ENCODE measurements around the gene MOB3C.
A peak's percentile ranks its signal among the peaks of the same experiment; 100 is the strongest.

MOB3C gene

DNA sequence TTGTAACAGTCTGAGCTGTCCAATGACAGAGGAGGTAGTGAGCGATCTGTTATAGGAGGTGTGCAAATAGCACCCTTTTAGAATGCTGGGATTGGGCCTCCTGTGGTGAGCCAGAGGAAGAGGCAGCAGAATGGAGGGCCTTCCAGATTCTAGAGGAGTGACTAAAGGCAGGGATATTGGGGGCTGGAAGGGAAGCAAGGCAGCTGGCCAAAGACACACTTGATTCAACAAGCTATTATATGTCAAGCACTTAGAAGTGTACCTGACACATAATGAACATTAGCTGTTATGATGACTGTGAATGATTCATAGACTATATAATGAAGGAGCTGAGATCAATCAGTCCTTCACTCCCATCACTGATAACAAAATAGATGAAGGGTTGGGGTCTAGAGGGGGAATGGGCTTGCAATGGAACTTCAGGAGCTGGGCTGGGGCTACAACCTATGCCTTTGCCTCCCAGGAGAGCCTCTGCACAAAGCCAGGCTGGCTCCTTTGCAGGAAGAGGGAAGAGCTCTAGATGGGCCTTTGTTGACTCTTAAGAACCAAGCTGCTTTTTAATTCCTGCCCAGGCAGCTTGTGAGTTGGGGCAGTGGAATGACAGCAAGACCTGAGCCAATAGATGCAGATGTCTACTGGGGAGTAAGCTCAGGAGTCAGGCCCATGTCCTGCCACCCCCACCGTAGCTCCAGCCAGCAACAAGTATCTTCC is 10.2 kb downstream of the MOB3C start:
- no peak for DNase-seq (ENCODE audit: low spot score)

DNA sequence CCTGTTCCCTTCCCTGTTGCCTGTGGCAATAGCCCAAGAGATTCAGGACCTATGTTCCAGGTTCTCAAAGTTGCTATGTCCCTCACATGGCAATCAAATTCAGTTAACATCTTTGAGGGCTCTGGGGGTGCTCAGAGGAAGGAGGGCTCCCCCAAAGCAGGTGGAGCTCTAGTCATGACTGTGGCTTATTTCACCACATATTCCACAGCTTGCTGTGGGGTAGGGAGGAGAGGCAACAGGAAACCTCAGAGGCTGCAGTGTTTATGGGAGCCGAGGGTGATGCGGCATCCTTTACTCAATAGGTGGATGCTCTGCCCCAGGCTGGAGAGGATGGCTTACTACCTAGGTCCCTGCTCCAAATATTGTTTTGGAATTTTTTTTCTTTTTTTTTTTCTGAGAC is 11.4 kb downstream of the MOB3C start:
- no peak for DNase-seq (ENCODE audit: low spot score)

DNA sequence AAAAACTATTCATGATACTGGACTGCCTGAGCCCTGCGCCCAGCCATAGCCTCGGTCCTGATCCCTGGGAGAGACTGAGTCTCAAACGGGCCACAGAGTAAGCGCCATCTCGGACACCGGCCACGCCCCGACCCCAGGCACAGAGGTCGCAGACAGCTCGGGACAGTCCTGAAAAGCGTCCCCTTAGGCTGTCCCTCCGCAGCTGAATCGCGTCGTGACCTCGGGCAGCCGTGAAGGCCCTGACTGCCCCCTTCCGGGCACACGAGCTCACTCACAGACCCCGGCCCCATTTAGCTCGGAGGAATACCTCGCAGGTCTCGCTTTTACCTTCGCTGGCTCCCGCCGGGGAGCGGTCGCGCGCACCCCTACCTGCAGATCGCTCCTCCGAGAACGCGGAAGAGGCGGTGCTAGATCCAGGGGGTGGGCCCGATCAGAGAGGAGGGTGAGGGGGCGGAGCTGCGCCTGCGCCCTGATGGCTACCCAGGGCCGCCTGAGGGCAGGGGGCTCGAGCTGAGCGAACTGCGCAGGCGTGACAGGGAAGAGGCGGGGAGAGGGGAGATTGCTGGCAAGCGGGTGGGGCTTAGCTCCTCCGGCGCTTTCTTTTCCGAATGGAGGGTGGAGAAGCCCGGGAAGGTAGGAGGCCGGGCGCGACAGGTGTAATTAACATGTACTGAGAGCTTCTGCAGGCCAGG is 12.6 kb downstream of the MOB3C start, which contains the start of gene MKNK1:
MKNK1 (minus strand) TSS at position 411 of the 692 bp plus-strand sequence. CDS start 20,941 bp downstream, outside the sequence.
- DNase-seq (ENCODE audit: low spot score), result peak; percentile 90

DNA sequence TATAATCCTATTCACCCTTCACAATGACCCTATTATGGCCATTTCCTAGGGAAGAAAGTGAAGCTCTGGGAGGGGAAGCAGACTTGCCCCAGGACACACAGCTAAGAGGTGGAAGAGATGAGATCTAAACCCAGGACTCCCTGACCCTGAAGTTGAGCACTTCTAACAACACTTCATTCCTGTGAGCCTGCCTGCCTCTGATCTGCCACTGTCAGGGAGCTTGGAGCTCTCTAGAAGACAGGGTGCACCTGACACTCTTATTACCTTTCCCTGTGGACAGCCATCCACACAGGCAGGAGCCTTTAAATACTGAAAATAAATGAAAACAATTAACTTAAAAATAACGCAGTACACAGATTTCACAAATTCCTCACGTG is 13.1 kb downstream of the MOB3C start:
- DNase-seq (ENCODE audit: low spot score), result no peak

DNA sequence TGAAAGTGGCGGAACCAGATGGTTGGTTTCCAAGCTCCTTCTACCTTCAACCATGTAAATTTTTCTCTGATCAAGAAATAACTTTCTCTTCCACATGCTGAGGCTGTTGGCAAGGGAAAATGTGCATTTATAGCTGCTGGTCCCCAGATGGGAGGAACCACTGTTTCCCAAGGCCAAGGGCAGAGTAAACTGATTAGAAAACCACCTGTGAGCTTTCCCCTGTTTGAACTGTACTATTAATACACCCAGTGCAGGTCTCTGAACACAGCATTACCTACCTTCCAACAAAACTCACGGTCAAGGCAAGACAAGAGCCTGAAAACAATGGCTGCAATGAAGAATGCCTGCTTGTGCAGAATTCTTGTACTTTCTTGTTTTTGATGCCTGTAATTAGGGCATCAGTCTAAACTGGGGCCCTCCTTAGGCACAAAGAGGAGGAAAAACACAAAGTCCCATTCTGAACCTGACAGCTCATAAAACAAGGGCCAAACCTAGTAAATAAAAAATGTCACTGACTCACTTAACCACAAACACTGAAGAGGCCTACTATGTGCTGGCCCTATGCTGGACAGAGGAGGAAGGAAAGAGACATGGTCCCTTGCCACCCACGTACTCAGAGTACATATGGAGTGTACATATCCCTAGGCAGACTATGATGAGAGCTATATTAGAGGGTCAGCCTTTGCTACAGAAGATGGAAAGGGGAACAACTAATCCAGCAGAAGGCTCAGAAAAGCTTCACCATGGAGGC is 15.2 kb downstream of the MOB3C start:
- no peak for DNase-seq (ENCODE audit: low spot score)

DNA sequence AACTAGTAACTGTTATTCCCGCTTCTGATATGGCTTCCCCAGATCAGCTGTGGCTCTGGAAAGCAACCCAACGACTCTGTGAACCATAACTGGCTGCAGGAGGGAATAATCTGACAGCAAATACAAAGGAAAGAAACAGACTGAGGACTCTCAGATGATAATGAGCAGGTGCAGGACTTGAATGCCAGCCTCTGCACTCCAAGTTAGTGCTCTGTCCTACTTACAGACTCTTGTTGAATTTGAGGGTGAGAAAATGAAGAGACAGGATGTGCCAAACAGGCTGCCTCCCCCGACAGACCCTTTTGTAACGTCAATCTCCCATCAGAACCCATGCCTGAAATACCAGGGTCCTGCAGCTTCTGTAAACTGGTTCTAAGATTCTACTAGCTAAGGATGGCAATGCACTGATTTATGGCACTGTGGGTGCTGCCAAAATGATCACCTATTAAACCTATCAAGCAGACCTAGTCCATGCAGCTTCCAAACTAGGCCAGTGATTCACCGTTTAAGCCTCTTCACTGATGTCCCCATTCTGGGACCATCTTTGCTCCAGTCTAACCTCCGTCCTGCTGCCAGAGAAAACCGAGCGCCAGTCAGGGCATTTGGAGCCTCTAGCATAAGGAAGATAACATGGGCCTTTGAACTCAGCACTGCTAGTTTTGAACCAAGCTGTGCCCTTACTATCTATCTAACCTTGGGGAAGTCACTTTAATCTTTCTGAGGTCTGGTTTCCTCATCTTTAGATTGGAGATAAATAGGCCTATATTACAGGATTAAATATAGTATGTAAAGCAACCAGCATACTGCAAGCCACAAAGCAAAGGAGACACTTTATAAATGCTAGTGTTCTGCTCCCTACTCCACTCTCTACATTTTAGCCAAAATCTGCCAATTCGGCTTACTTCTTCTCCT is 17.3 kb downstream of the MOB3C start:
- no peak for DNase-seq (ENCODE audit: low spot score)

DNA sequence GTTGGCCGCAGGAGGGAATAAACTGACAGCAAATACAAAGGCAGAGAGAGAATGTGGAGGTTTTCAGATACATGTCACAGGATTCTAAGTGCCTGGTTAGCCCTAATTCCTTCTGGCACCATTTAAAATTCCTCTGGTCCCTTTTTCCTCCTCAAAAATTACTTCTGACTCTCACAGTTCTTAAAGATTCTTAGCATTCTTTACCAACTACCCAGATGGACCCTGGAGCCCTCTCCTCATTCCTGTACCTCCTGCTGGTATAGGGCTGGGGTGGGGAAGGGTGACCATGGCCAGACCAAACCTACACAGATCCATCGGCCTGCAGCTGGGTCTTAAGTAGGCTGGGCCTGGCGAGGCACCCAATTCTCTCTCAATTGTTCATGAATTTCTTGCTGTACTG is 19.8 kb downstream of the MOB3C start:
- no peak for DNase-seq (ENCODE audit: low spot score)

DNA sequence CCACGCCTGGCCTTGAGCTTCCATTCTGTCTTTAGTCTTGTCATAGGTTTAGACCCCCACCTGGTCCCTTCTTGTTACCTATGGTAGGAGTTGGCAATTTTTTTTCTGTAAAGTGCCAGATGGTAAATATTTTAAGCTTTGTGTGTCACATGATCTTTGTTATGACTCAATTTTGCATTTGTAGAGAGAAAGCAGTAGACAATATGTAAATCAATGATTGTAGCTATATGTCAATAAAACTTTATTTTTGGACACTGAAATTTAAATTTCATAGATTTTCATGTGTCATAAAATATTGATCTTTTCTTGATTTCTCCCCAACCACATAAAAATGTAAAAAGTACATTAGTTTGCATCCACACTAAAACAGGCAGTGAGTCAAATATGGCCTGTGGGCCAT is 20.6 kb downstream of the MOB3C start:
- DNase-seq (ENCODE audit: low spot score), result no peak

DNA sequence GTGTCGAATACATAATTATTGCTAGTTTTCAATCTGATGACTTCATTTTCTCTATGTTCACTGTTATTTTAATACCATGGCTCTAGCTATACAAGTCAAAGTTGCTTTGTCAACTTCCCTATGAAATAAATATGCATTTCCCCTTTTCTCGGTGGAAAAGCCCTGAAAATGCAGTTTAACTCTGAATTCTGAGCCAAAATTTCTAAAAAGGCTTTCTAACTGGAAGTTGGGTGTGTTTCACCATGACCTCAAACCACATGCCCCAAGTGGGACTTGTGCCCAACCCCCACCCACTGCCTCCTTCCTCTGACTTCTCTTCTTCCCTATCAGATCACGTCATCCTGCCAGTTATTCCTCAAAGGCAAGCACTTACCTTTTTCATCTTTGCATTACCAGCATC is 21.5 kb downstream of the MOB3C start:
- no peak for DNase-seq (ENCODE audit: low spot score)

DNA sequence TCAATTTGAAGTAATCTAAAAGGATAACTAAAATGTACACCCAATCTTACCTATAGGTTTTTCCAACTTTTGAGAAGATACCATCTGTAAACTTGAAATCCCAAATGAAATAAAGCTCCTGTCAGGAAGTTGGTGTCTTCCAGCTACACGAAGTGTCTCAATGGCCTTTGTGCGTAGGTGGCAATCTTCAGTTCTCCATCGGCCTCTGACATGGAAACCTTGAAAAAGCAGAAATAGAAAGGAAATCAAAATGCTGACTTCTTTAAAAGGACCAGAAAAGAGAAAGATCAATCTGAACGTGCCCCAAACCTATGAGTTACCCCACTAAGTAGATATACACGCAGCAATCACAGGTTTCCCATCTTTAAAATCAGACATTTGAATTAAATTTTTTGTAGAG is 22.5 kb downstream of the MOB3C start:
- DNase-seq (ENCODE audit: low spot score), result no peak

DNA sequence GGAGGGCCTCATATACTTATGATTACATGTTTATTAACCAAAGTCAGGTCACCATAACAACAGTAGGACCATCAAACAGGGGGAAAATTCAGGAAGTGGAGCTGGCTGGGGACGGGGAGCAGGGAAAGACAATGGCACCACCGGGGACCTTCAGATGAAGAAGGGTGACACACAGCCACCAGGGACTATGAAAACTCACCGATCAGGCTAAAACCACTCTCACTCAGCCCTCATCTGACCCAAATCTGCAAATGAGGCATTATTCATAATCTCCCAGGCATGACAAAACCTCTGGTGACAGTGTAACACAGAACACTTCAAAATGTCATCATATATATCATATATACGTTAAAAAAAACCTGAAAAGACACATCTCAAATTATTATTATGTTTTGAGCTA is 23.8 kb downstream of the MOB3C start:
- DNase-seq (ENCODE audit: low spot score), result no peak

DNA sequence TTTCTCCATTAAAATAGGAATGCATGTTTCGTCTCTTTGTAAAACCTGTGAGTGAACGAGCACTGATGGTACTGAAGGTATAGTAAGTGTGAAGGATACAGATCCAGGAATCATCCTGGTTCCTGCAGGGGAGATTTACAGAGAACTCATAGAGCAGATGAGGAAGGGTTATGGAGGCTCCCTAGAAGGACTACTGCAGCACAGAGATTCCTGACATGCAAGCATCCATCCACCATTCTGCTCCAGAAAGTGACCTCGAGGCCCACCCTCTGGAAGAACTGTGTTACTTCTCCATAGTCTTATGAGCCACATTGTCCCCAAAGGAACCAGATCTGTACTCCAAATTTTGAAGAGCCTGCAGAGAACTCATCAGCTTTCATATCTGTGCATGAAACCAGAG is 27.1 kb downstream of the MOB3C start:
- DNase-seq (ENCODE audit: low spot score), result no peak

DNA sequence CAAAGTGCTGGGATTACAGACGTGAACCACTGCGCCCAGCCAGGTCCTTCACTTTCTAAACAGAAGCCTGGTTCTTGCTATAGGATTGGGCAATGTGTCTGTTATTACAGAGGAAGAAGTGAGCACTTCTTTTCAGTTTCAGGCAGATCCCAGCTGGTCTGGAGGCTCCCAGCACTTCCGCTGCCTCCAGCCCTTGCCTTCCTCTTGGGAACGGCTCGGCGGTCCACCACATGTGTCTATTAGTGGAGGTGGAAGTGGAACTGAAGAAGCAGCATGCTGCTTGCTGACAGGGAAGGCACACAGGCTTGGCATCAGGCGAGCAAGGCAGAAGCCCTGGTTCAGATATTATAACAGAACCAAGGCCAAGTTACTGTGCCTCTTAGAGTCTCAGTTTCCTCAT is 29.5 kb downstream of the MOB3C start:
- DNase-seq (ENCODE audit: low spot score), result no peak

DNA sequence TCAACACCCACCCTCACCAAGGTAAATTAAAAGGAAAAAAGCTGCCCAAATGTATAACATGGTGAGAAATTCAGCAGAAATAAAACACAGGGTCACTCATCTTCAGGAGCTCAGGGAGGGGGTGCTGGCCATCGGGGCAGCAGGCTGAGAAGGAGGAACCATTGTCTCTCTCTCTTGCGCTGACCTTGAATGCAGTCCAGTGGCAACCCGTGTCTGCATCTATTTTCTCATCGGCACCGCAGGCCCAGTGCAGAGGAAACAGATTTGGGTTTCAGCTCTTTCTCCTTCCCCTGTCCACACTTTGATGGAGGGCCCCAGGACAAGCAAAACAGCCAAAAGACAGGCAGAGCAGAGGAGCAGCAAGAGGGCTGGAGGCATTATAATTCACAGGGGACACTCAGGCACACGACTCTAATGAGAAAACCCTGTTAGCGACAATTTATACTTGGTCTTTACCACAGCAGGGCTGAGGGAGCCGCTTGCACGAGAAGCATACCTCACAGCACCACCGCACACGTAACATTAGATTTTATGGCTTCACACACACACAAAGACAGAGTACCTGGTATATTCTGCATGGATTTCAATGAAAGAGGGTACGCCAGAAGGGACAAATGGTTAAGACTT is 31.2 kb downstream of the MOB3C start:
- no peak for DNase-seq (ENCODE audit: low spot score)

DNA sequence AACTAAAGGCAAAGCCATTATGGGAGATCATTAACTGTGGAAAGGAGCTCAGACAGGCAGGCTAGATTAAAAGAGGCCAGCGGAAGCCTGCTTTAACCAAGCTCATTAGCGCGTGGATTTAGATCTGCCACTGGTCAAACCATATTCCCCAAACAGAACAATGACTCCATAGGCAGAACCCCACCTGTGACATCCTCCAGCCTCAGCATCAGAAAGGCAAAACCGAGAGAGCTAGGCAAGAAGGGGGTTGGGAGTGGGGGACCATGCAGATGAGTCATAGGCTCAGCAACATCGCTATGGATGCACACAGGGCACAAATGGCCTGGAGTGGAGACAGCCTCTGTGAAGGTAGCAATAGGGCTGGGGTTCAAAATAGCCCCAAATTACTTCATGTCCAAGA is 33.1 kb downstream of the MOB3C start:
- no peak for DNase-seq (ENCODE audit: low spot score)

DNA sequence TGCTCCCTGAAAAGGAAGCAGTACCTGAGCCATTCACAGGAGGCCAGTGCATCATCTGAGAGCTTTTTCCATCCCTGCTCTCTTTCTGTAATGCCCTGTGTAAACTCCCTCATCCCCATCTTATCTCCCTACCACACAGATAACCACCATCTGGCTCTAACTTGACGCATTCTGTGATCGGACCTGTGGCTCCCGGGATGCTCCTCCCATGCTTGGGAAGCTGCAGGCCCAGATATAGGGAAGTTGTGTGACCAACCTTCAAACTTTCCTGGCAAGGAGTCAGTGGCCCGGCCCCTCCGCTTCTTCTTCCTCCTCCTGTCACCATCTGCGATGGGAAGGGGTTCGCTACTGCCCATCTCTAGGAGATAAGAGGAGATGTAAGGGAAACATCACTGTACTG is 33.6 kb downstream of the MOB3C start:
- no peak for DNase-seq (ENCODE audit: low spot score)

DNA sequence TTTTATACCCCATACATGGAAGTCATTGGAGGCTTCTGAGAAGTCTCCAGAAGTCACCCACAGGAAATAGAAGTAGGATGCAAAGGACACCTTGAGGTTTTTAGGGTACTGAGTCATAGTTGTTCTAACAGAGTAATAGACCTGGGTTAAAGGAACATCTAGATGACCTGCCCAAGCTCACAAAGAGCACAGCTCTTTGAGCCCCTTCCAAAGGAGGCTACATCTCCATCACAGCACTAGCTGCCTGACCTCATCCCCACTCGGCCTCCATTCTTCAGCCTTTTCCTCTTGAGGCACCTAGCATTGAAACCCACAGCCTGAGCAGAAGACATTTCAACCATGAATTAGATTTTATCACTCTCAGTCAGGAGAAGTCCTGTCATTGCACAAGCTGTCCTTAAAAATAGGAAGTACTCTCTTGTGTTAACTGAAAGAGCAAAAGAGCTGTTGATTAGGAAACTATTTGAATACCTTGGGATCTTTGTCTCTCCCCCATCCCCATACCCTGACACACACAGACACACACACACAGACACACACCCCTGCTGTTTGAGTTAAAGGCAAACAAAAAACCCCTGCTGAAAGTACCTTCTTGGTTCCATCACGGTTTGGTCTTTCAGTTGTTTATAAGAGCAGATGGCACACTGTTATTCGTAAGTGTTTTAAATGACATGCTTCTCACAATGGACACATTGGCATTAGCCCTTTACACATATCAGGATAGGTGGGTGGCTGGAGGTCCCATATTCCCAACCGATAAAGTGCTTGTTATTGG is 34.7 kb downstream of the MOB3C start:
- DNase-seq (ENCODE audit: low spot score), result no peak

DNA sequence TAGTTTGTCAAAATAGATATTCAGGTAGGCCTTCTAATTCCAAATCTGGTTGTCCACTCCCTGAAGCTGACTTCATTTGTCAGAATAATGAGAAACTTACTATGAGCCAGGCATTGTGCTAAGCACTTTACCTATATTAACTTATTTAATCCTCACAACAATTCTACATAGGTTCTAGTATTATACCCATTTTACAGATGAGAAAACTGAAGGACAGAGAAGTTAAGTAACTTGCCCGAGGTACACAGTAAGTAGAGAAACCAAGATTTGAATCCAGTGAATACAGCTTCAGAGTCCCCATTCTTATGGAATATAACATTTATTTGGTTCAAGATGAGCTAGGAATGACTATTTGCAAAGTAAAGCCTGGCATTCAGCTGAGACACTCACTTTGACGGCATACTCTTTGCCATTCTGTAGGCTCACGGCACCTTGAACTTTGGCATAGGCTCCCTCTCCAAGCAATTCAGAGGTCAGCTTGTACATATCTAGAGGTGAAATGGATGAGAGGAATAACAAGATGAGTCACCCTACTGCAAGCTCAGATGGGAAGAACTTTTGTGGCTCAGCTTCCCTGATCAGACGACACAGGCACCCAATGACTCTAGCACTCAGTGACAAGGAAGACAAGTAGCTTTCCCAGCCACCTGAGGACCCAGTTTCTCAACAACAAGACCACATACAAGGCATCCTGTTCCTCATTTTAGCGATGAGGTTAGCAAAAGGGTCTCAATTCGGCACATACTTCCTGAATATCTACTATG is 36.3 kb downstream of the MOB3C start:
- DNase-seq (ENCODE audit: low spot score), result no peak

DNA sequence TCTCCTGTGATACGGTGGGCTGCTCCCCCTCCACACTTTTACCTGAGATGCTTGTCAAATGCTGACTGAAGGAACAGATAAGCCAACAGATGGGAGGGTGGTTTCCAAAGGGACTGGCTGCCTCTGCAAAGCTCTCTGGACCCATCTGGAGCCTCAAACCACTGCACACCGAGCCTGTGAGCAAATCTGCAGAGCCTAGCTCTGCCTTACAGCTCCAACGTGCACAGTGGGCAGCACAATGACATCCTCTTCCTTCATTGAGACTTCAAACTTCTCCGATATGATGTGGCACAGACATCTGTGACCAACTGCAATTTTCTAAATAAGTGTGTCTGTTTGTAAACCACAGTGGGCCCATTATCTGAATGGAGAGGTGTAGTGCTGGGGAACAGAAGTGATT is 38.9 kb downstream of the MOB3C start:
- DNase-seq (ENCODE audit: low spot score), result no peak

DNA sequence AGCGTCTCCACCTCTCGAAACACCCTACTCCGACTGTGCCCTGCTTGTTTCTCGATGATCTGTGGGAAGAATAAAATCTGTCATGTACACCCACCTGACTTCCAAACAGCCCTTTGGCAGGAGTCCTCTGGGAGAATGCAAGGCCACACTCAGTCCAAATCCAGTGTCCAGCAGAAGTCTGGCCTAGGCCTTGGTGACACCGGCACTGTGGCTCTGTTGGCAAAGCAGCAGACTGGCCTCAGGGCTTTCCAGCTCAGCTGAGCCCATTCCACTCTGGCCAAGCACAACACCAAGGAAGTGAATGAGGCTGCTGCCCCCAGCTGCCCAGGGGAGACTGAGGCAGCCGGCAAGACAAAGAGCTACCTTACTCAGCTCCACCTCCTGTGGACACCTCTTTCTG is 40.0 kb downstream of the MOB3C start:
- no peak for DNase-seq (ENCODE audit: low spot score)
